GM19328 (cell line): Measurements from ENCODE around the gene UBXN11.

Experiments
- ATAC-seq: cut with Tn5 transposase; IDR thresholded peaks from one replicate; pipeline ENCODE4 v1.9.1; 2021; ENCODE audit warnings: mild to moderate bottlenecking, moderate library complexity; ENCODE audit not compliant: unreplicated experiment

The UBXN11 gene

GRCh38 chr1:26306290-26307229 lies at the start of gene UBXN11:
UBXN11 (minus strand) TSS chr1:26306636; CDS start chr1:26302883, 3,753 bp downstream.
- peak; percentile 96 for ATAC-seq

GRCh38 chr1:26356106-26356505 lies 49.7 kb upstream of the UBXN11 start:
- no peak for ATAC-seq

- no peak for ATAC-seq
These were observed 48.5 kb upstream of the UBXN11 start for GRCh38 chr1:26354972-26355371.

- no peak for ATAC-seq
These were observed 47.8 kb upstream of the UBXN11 start, which contains the start of gene CRYBG2 for GRCh38 chr1:26353976-26354820. CRYBG2 (minus strand) TSS chr1:26354130; CDS start chr1:26346657, 7,473 bp downstream.

GRCh38 chr1:26353210-26353859 lies 46.9 kb upstream of the UBXN11 start:
- no peak for ATAC-seq

- ATAC-seq: no peak
These were observed 45.9 kb upstream of the UBXN11 start for GRCh38 chr1:26352338-26352679.

- no peak for ATAC-seq
These were observed 45.3 kb upstream of the UBXN11 start for GRCh38 chr1:26351590-26352337.

- no peak for ATAC-seq
These were observed 44.5 kb upstream of the UBXN11 start for GRCh38 chr1:26350701-26351589.

GRCh38 chr1:26350343-26350700 lies 43.9 kb upstream of the UBXN11 start:
- ATAC-seq: no peak

- ATAC-seq: no peak
These were observed 43.4 kb upstream of the UBXN11 start for GRCh38 chr1:26349877-26350244.

GRCh38 chr1:26349188-26349876 lies 42.9 kb upstream of the UBXN11 start:
- no peak for ATAC-seq

GRCh38 chr1:26346274-26347033 lies 40.0 kb upstream of the UBXN11 start:
- ATAC-seq: no peak

GRCh38 chr1:26345718-26346117 lies 39.3 kb upstream of the UBXN11 start:
- ATAC-seq: no peak

GRCh38 chr1:26344147-26344920 lies 37.9 kb upstream of the UBXN11 start:
- ATAC-seq: no peak

- no peak for ATAC-seq
These were observed 33.6 kb upstream of the UBXN11 start for GRCh38 chr1:26340047-26340481.

GRCh38 chr1:26338670-26339069 lies 32.2 kb upstream of the UBXN11 start:
- no peak for ATAC-seq

GRCh38 chr1:26337625-26338024 lies 31.2 kb upstream of the UBXN11 start:
- ATAC-seq: no peak

GRCh38 chr1:26337206-26337535 lies 30.7 kb upstream of the UBXN11 start:
- no peak for ATAC-seq
